Suprapubic skin (tissue), 4 donors: ENCODE data around the gene CLCN5. TPM values are rescaled to one million over a fixed set of nuclear protein-coding genes. Genes with fewer than 3 reads are reported as not detected.

Experiments used
- DNase-seq, 2 donors: peaks; one replicate each; pipeline ENCODE4 v3.0.0-alpha.2; 2019; ENCODE audit warnings: low spot score in 2 of 2
- H3K27ac ChIP-seq: fragments of 200-600 bp; sonication (generic); one replicate; pipeline ENCODE4 v1.5.1; 2019
- H3K27me3 ChIP-seq: fragments of 200-600 bp; sonication (generic); one replicate; pipeline ENCODE4 v1.5.1; 2019
- H3K36me3 ChIP-seq: fragments of 200-600 bp; sonication (generic); one replicate; pipeline ENCODE4 v1.5.1; 2019
- H3K4me1 ChIP-seq: fragments of 200-600 bp; sonication (generic); one replicate; pipeline ENCODE4 v1.5.1; 2019
- H3K4me3 ChIP-seq: fragments of 200-600 bp; sonication (generic); one replicate; pipeline ENCODE4 v1.5.1; 2019; ENCODE audit warnings: mild to moderate bottlenecking
- H3K9me3 ChIP-seq: fragments of 200-600 bp; sonication (generic); one replicate; pipeline ENCODE4 v1.5.1; 2019
- CTCF ChIP-seq, 2 donors: fragments of 200-600 bp in 1 of 2; fragments of 450-650 bp in 1 of 2; sonication (generic) in 1 of 2; IDR thresholded peaks; one replicate each; pipeline ENCODE4 v1.5.1; 2016 to 2019; ENCODE audit warnings: antibody characterized with exemption in 2 of 2, mild to moderate bottlenecking in 1 of 2, moderate library complexity in 1 of 2
- EP300 ChIP-seq: sonication (generic); formaldehyde crosslinking; IDR thresholded peaks from one replicate; pipeline ENCODE4 v1.6.1; 2017; ENCODE audit warnings: antibody characterized with exemption
- POLR2A ChIP-seq, 2 donors: fragments of 450-650 bp; IDR thresholded peaks; one replicate each; pipeline ENCODE4 v1.6.1; 2017; ENCODE audit warnings: antibody characterized with exemption in 2 of 2, mild to moderate bottlenecking in 2 of 2, moderate library complexity in 2 of 2
- POLR2AphosphoS5 ChIP-seq, 3 donors: sonication (generic); formaldehyde crosslinking; IDR thresholded peaks; one replicate each; pipeline ENCODE4 v1.6.1; 2017; ENCODE audit warnings: antibody characterized with exemption in 3 of 3
- WGBS: methylation state at CpG from one replicate; pipeline ENCODE4 v1.1.5; 2018; 5-methylcytosine and 5-hydroxymethylcytosine counted together
- total RNA-seq, 4 donors: library from RNA; depleted of rRNA; stranded (reverse); fragments of >200 nt; gene quantifications; one replicate each; pipeline ENCODE4 v1.1.0, GENCODE V29; 2016

CLCN5 gene
- total RNA-seq, 4 donors from 2014 or later = 6.9 to 24.1 (median 11.5) TPM

GRCh38 chrX:49915361-49916222 lies 6.8 kb upstream of the CLCN5 start:
- Histone ChIP-seq H3K27ac (no peak overlapping the region), H3K9me3 (no peaks in the 10 kb centered on the region), H3K36me3 (no peaks in the 10 kb centered on the region), H3K27me3 (no peaks in the 10 kb centered on the region), H3K4me3 (no peak overlapping the region), H3K4me1 (no peaks in the 10 kb centered on the region)
- 23% methylated on average over 8 of the region's 8 CpGs for WGBS
- no peak for DNase-seq
- TF ChIP-seq POLR2A (IDR thresholded peaks at IDR 0.05) = no peak
- TF ChIP-seq CTCF (IDR thresholded peaks at IDR 0.05) = peak; percentile 61 to 74
- TF ChIP-seq POLR2AphosphoS5 (IDR thresholded peaks at IDR 0.05) = no peak

DNA sequence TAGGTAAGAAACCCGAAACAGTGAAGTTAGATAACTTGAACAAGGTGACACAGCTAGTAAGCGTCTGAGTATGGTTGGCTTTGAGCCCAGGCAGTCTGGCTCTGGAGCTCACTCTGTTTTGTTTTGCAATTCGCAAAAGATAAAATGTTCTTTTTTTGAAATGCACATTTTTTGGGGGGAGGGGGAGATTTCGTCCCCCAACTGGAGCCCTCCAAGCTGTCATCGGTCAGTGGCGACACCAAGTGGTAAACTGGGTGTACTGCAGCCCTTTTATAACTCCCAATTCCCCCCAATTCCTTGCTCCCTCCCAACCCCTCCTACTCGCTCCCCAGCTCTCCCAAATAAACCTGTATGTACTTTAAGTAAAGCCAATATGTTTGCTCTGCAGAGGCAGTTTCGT lies 2.8 kb upstream of the CLCN5 start:
- Histone ChIP-seq H3K27me3 (no peaks in the 10 kb centered on the region), H3K4me1 (peaks cover 7% of the 10 kb centered on the region), H3K36me3 (no peaks in the 10 kb centered on the region), H3K4me3 (no peak overlapping the region), H3K27ac (no peak overlapping the region), H3K9me3 (no peaks in the 10 kb centered on the region)
- DNase-seq = peak in 1 of 2 donors; percentile 64
- TF ChIP-seq EP300 = no peak
- TF ChIP-seq CTCF (IDR thresholded peaks at IDR 0.05) = peak; percentile 25 to 69
- no peak for TF ChIP-seq POLR2A (IDR thresholded peaks at IDR 0.05)
- TF ChIP-seq POLR2AphosphoS5 (IDR thresholded peaks at IDR 0.05) = no peak
- WGBS = 21% methylated on average over 8 of the region's 8 CpGs

DNA sequence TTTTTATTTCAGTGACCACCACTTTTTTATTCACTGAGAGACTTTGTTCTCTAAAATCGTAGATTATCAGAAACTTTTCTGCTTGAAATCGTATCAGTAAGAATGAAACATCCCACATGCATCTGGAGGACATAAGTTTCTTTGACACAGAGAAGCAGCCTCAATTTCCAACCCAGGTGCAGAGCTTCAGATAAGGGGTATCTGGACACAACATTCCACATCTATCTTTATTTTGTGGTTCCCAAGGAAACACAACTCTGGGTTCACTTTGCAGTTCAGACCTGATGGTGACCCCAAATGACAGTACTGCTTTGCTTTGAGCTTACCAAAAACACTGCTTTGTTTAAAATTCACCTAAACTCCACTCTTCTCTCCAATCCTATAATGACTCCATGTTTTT lies 1.3 kb upstream of the CLCN5 start:
- Histone ChIP-seq H3K36me3 (no peaks in the 10 kb centered on the region), H3K4me3 (no peak overlapping the region), H3K27me3 (no peaks in the 10 kb centered on the region), H3K4me1 (peaks cover 7% of the 10 kb centered on the region), H3K9me3 (no peaks in the 10 kb centered on the region), H3K27ac (no peak overlapping the region)
- no peak for TF ChIP-seq POLR2AphosphoS5 (IDR thresholded peaks at IDR 0.05)
- TF ChIP-seq POLR2A (IDR thresholded peaks at IDR 0.05) = no peak
- no peak for DNase-seq
- WGBS = 75% methylated on average over 2 of the region's 2 CpGs

GRCh38 chrX:49925176-49925575 lies 2.8 kb downstream of the CLCN5 start:
- H3K4me1 ChIP-seq = peaks cover 7% of the 10 kb centered on the region
- no peaks in the 10 kb centered on the region for H3K36me3 ChIP-seq
- no peak for DNase-seq
- TF ChIP-seq EP300 (no peak), POLR2A (IDR thresholded peaks at IDR 0.05) (no peak), POLR2AphosphoS5 (IDR thresholded peaks at IDR 0.05) (no peak), CTCF (IDR thresholded peaks at IDR 0.05) (no peak)
- no peak overlapping the region for H3K4me3 ChIP-seq
- no peaks in the 10 kb centered on the region for H3K27me3 ChIP-seq
- WGBS = 30% methylated on average over 2 of the region's 2 CpGs
- no peaks in the 10 kb centered on the region for H3K9me3 ChIP-seq
- H3K27ac ChIP-seq = no peak overlapping the region

DNA sequence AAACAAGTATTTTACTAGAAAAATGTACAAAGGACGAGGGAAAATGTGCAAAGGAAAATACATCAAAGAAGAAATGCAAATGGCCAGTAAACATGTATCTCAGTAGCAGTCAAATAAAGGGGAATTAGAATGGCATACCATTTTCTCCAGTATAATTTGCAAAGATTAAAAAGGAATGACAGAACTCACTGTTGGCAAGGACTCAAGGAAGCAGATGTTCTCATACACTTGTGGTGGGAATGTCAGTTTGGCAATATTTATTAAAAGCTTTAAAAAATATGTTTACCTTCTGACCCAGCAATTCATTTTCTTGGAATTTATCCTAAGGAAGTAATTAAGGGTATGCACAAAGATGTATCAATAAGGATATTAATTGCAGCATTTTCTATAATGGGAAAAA lies 7.6 kb downstream of the CLCN5 start:
- no peak for DNase-seq
- H3K27ac ChIP-seq = no peak overlapping the region
- WGBS = 46% methylated on average over 1 of the region's 1 CpG
- no peaks in the 10 kb centered on the region for H3K4me1 ChIP-seq
- no peak overlapping the region for H3K4me3 ChIP-seq
- H3K36me3 ChIP-seq = no peaks in the 10 kb centered on the region
- TF ChIP-seq POLR2AphosphoS5 (IDR thresholded peaks at IDR 0.05) (no peak), CTCF (IDR thresholded peaks at IDR 0.05) (no peak), POLR2A (IDR thresholded peaks at IDR 0.05) (no peak)
- no peaks in the 10 kb centered on the region for H3K27me3 ChIP-seq
- H3K9me3 ChIP-seq = no peaks in the 10 kb centered on the region
